Muscle layer of duodenum (tissue), 2 donors: ENCODE measurements around the gene RARB.
A peak's percentile ranks its signal among the peaks of the same experiment; 100 is the strongest.

Source experiments
- H3K27ac ChIP-seq: one replicate; pipeline ENCODE4 v1.7.0; 2013; ENCODE audit warnings: mild to moderate bottlenecking, low read length
- H3K27me3 ChIP-seq: one replicate; pipeline ENCODE4 v1.7.0; 2013; ENCODE audit warnings: low read depth, mild to moderate bottlenecking, control low read depth, low read length
- H3K36me3 ChIP-seq, 2 donors: one replicate each; pipeline ENCODE4 v1.7.0; 2013; ENCODE audit warnings: low read length in 2 of 2, control low read depth in 1 of 2, mild to moderate bottlenecking in 1 of 2; ENCODE audit not compliant: insufficient read depth in 2 of 2, control insufficient read depth in 1 of 2
- H3K4me1 ChIP-seq, 2 donors: one replicate each; pipeline ENCODE4 v1.7.0; 2013; ENCODE audit warnings: low read length in 2 of 2, mild to moderate bottlenecking in 2 of 2, control low read depth in 1 of 2, moderate library complexity in 1 of 2; ENCODE audit not compliant: insufficient read depth in 2 of 2, control insufficient read depth in 1 of 2
- H3K4me3 ChIP-seq, 2 donors: one replicate each; pipeline ENCODE4 v1.7.0; 2013; ENCODE audit warnings: low read length in 2 of 2, low read depth in 1 of 2, mild to moderate bottlenecking in 1 of 2
- H3K9me3 ChIP-seq, 2 donors: one replicate each; pipeline ENCODE4 v1.7.0; 2013; ENCODE audit warnings: low read length in 2 of 2, control low read depth in 1 of 2, mild to moderate bottlenecking in 1 of 2; ENCODE audit not compliant: control insufficient read depth in 1 of 2
- donor health status: healthy.

RARB gene

GRCh38 chr3:25423780-25424588, 4.1 kb upstream of the RARB start:
- no peak overlapping the region for H3K27ac ChIP-seq
- no peaks in the 10 kb centered on the region for H3K27me3 ChIP-seq
- peaks cover 0 to 8% of the 10 kb centered on the region in 2 donors for H3K4me1 ChIP-seq
- no peaks in the 10 kb centered on the region for H3K9me3 ChIP-seq
- no peaks in the 10 kb centered on the region for H3K36me3 ChIP-seq
- no peak overlapping the region for H3K4me3 ChIP-seq

- H3K9me3 ChIP-seq = no peaks in the 10 kb centered on the region
- H3K4me3 ChIP-seq = no peak overlapping the region
- no peak overlapping the region for H3K27ac ChIP-seq
- H3K27me3 ChIP-seq = no peaks in the 10 kb centered on the region
- peaks cover 0 to 8% of the 10 kb centered on the region in 2 donors for H3K4me1 ChIP-seq
- no peaks in the 10 kb centered on the region for H3K36me3 ChIP-seq
Measured at GRCh38 chr3:25424614-25425013, 3.4 kb upstream of the RARB start.

DNA sequence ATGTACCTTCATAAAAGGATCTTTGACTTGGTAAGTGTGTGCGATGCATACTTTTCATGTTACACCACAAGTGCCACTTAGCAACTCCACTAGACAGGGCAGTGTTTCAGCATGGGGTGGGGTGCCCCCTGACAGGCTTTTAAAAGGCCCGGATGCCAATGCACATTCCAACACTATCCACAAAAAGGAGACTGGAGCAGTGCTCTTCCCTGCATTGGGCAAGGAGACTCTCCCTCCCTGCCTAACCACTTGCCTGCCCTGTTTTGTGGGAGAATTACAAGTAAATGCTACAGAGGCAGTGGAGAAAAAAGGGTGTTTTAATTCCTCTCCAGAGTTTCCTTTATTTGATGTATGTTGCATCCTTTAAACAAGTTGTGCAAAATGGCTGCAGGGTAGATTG, 1.7 kb upstream of the RARB start:
- H3K27me3 ChIP-seq = no peaks in the 10 kb centered on the region
- no peak overlapping the region for H3K27ac ChIP-seq
- H3K4me1 ChIP-seq = peaks cover 0 to 12% of the 10 kb centered on the region in 2 donors

GRCh38 chr3:25427155-25427554, 908 bp upstream of the RARB start:
- Histone ChIP-seq H3K4me3 (peak overlapping the region; percentile 85 to 88), H3K4me1 (peaks cover 0 to 13% of the 10 kb centered on the region in 2 donors), H3K27me3 (no peaks in the 10 kb centered on the region), H3K27ac (peak overlapping the region; percentile 75), H3K36me3 (no peaks in the 10 kb centered on the region), H3K9me3 (no peaks in the 10 kb centered on the region)

More for the DNA sequence above, 1.7 kb upstream of the RARB start:
- H3K36me3 ChIP-seq = no peaks in the 10 kb centered on the region
- no peaks in the 10 kb centered on the region for H3K9me3 ChIP-seq
- no peak overlapping the region for H3K4me3 ChIP-seq

DNA sequence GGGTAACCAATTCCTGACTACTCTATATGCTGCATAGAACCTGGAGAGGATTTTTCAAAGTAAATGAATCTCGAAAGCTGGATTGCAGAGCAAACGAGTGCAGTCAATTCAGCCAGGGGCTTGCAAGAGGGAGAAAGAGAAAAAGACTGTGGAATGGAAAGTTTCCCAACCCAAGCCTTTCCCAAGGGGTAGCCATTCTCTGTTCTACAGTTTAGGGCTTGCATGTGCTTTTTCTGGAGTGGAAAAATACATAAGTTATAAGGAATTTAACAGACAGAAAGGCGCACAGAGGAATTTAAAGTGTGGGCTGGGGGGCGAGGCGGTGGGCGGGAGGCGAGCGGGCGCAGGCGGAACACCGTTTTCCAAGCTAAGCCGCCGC, 511 bp upstream of the RARB start:
- no peaks in the 10 kb centered on the region for H3K27me3 ChIP-seq
- peaks cover 0 to 13% of the 10 kb centered on the region in 2 donors for H3K4me1 ChIP-seq
- no peaks in the 10 kb centered on the region for H3K36me3 ChIP-seq
- no peaks in the 10 kb centered on the region for H3K9me3 ChIP-seq
- H3K4me3 ChIP-seq = peak overlapping the region; percentile 85 to 88
- peak overlapping the region; percentile 75 for H3K27ac ChIP-seq

GRCh38 chr3:25428789-25429335, 799 bp downstream of the RARB start:
- no peaks in the 10 kb centered on the region for H3K36me3 ChIP-seq
- H3K27me3 ChIP-seq = no peaks in the 10 kb centered on the region
- H3K9me3 ChIP-seq = no peaks in the 10 kb centered on the region
- peak overlapping the region; percentile 85 to 88 for H3K4me3 ChIP-seq
- peak overlapping the region; percentile 75 for H3K27ac ChIP-seq
- H3K4me1 ChIP-seq = peaks cover 0 to 13% of the 10 kb centered on the region in 2 donors

- peak overlapping the region; percentile 65 for H3K27ac ChIP-seq
- H3K36me3 ChIP-seq = no peaks in the 10 kb centered on the region
- no peaks in the 10 kb centered on the region for H3K27me3 ChIP-seq
- H3K4me1 ChIP-seq = peaks cover 0 to 13% of the 10 kb centered on the region in 2 donors
- no peaks in the 10 kb centered on the region for H3K9me3 ChIP-seq
- peak overlapping the region; percentile 85 to 88 for H3K4me3 ChIP-seq
Measured at GRCh38 chr3:25429361-25430286, 1.6 kb downstream of the RARB start.

- Histone ChIP-seq H3K4me3 (peak overlapping the region; percentile 85 to 88), H3K9me3 (no peaks in the 10 kb centered on the region), H3K27me3 (no peaks in the 10 kb centered on the region), H3K27ac (peak overlapping the region; percentile 65), H3K4me1 (peaks cover 0 to 13% of the 10 kb centered on the region in 2 donors), H3K36me3 (no peaks in the 10 kb centered on the region)
Measured at GRCh38 chr3:25430287-25430934, 2.3 kb downstream of the RARB start.

DNA sequence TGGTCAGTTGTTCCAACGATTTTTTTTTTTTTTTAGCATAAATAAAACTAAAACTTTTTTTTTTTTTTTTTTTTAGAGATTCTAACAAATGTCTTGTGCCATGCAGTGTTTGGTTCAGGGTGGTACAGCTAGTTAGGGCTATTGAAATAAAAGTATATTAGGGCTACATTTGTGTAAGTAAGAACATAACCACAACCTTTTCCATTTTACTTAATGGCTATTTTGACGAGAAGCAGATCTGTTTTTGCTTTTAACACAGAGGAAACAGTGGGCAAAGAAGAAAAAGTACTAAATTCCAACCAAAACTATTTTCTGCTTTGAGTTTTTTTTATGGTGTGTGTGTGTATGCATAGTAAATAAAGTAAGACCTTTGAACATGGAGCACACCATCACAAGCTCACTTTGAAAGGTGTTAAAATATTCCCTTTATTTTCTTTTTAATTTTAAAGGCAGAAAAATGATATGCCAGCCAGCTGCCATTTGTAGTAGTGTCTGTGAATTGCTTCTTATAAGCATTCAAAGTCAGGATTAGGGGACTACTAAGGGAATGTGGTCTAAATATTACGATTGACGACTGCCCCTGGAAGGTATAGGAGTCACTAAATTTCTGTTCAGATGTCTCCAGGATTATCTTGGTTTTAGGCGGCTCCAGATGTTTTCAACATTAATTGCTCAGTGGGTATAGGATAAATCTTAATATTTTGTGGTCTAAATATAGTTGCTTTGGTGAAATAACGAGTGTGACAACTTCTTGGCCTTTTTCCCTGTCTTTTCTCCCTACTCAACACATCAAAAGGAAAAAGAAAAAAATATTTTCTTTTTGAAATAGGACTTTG, 3.1 kb downstream of the RARB start:
- Histone ChIP-seq H3K27me3 (no peaks in the 10 kb centered on the region), H3K4me1 (peaks cover 0 to 13% of the 10 kb centered on the region in 2 donors), H3K9me3 (no peaks in the 10 kb centered on the region), H3K27ac (no peak overlapping the region), H3K36me3 (no peaks in the 10 kb centered on the region), H3K4me3 (peak overlapping the region; percentile 13 to 88)

GRCh38 chr3:25432176-25432720, 4.2 kb downstream of the RARB start:
- no peak overlapping the region for H3K4me3 ChIP-seq
- H3K36me3 ChIP-seq = no peaks in the 10 kb centered on the region
- H3K27me3 ChIP-seq = no peaks in the 10 kb centered on the region
- H3K27ac ChIP-seq = no peak overlapping the region
- H3K9me3 ChIP-seq = no peaks in the 10 kb centered on the region
- peaks cover 0 to 5% of the 10 kb centered on the region in 2 donors for H3K4me1 ChIP-seq
